WTC11 (cell line): Measurements from ENCODE around the gene OR1K1. TPM values are rescaled to one million over a fixed set of nuclear protein-coding genes. Genes with fewer than 3 reads are reported as not detected.

Experiments used
- ATAC-seq: fragments of 200-7000 bp; cut with Tn5 transposase; 2 replicates; pipeline ENCODE4 v1.10.0; 2021; ENCODE audit warnings: mild to moderate bottlenecking, moderate library complexity
- CTCF ChIA-PET: fragments of 300-600 bp; sonication (Branson Sonifier 250); formaldehyde crosslinking; loops from one replicate; lab custom pipeline; 2021; ENCODE audit warnings: antibody characterized with exemption; lab: Charles Lee
- POLR2A ChIA-PET: fragments of 350-600 bp; sonication (Branson Sonifier 250); formaldehyde crosslinking; loops from one replicate; lab custom pipeline; 2021; ENCODE audit warnings: antibody characterized with exemption; lab: Charles Lee
- DNase-seq: peaks from one replicate; pipeline ENCODE4 v3.0.0; 2021; ENCODE audit warnings: low spot score
- H3K27ac Mint-ChIP-seq: 2 replicates; pipeline ENCODE4 v1.8.0; 2021; ENCODE audit warnings: mixed read lengths
- H3K27me3 Mint-ChIP-seq: 2 replicates; pipeline ENCODE4 v1.8.0; 2021; ENCODE audit warnings: low read depth, mild to moderate bottlenecking, moderate library complexity, mixed read lengths
- H3K36me3 Mint-ChIP-seq: 2 replicates; pipeline ENCODE4 v1.8.0; 2021; ENCODE audit warnings: mixed read lengths
- H3K4me1 Mint-ChIP-seq: 2 replicates; pipeline ENCODE4 v1.8.0; 2022; ENCODE audit warnings: mixed read lengths
- H3K4me3 Mint-ChIP-seq: 2 replicates; pipeline ENCODE4 v1.8.0; 2021; ENCODE audit warnings: mild to moderate bottlenecking, moderate library complexity, mixed read lengths
- H3K9me3 Mint-ChIP-seq: 2 replicates; pipeline ENCODE4 v1.8.0; 2021; ENCODE audit warnings: mixed read lengths
- ATF1 ChIP-seq: sonication (generic); formaldehyde crosslinking; IDR thresholded peaks from 2 replicates; pipeline ENCODE4 v1.8.1; 2023; ENCODE audit warnings: mild to moderate bottlenecking, moderate library complexity, missing genetic modification reagents
- CBFB ChIP-seq: sonication (generic); formaldehyde crosslinking; IDR thresholded peaks from 2 replicates; pipeline ENCODE4 v1.8.1; 2022; ENCODE audit warnings: mild to moderate bottlenecking, low read depth, missing genetic modification reagents
- FOXK1 ChIP-seq: sonication (generic); formaldehyde crosslinking; IDR thresholded peaks from 2 replicates; pipeline ENCODE4 v1.8.0; 2022; ENCODE audit warnings: mild to moderate bottlenecking, moderate library complexity, missing genetic modification reagents
- GABPB1 ChIP-seq: sonication (generic); formaldehyde crosslinking; IDR thresholded peaks from 2 replicates; pipeline ENCODE4 v1.8.1; 2023; ENCODE audit warnings: mild to moderate bottlenecking, missing genetic modification reagents
- GRHL2 ChIP-seq: fragments of 250-450 bp; sonication (Bioruptor Pico); IDR thresholded peaks from 2 replicates; pipeline ENCODE4 v1.8.0; 2022; ENCODE audit warnings: mild to moderate bottlenecking, moderate library complexity; ENCODE audit not compliant: insufficient replicate concordance, severe bottlenecking
- GTF2I ChIP-seq: fragments of 250-450 bp; sonication (Bioruptor Pico); conservative IDR thresholded peaks from 2 replicates; pipeline ENCODE4 v1.4.0; 2021; ENCODE audit warnings: mild to moderate bottlenecking
- IRF2 ChIP-seq: sonication (generic); formaldehyde crosslinking; IDR thresholded peaks from 2 replicates; pipeline ENCODE4 v1.8.0; 2022; ENCODE audit warnings: low read depth, missing genetic modification reagents, borderline replicate concordance
- JAZF1 ChIP-seq: fragments of 250-450 bp; sonication (Bioruptor Pico); IDR thresholded peaks from 2 replicates; pipeline ENCODE4 v1.9.0; 2021; ENCODE audit warnings: moderate library complexity, mild to moderate bottlenecking, inconsistent platforms
- JUN ChIP-seq: sonication (generic); formaldehyde crosslinking; IDR thresholded peaks from 2 replicates; pipeline ENCODE4 v1.8.0; 2023; ENCODE audit warnings: mild to moderate bottlenecking, missing genetic modification reagents
- MYBL2 ChIP-seq: sonication (generic); formaldehyde crosslinking; IDR thresholded peaks from 2 replicates; pipeline ENCODE4 v1.8.1; 2023; ENCODE audit warnings: mild to moderate bottlenecking, moderate library complexity, missing genetic modification reagents
- NR3C1 ChIP-seq: sonication (generic); formaldehyde crosslinking; conservative IDR thresholded peaks from 2 replicates; pipeline ENCODE4 v1.8.1; 2023; ENCODE audit warnings: low read depth, mild to moderate bottlenecking, missing genetic modification reagents
- RORB ChIP-seq: fragments of 250-450 bp; sonication (Bioruptor Pico); IDR thresholded peaks from 2 replicates; pipeline ENCODE4 v1.9.0; 2021; ENCODE audit warnings: mild to moderate bottlenecking
- ZNF138 ChIP-seq: sonication (generic); formaldehyde crosslinking; conservative IDR thresholded peaks from 2 replicates; pipeline ENCODE4 v1.8.1; 2022; ENCODE audit warnings: mild to moderate bottlenecking, moderate library complexity, missing genetic modification reagents
- ZNF423 ChIP-seq: fragments of 250-450 bp; sonication (Bioruptor Pico); IDR thresholded peaks from 2 replicates; pipeline ENCODE4 v2.1.2; 2022; ENCODE audit warnings: mild to moderate bottlenecking, moderate library complexity
- total RNA-seq: library from RNA; stranded (reverse); gene quantifications from 3 replicates; pipeline ENCODE4 v1.2.3, GENCODE V29; 2021
- TF ChIP-seq, protein P1 (sequence below): sonication (generic); formaldehyde crosslinking; conservative IDR thresholded peaks from 2 replicates; pipeline ENCODE4 v1.8.1; 2022; ENCODE audit warnings: mild to moderate bottlenecking, missing genetic modification reagents
- TF ChIP-seq, protein P2 (sequence below): sonication (generic); formaldehyde crosslinking; IDR thresholded peaks from 2 replicates; pipeline ENCODE4 v1.8.1; 2023; ENCODE audit warnings: mild to moderate bottlenecking, moderate library complexity, missing genetic modification reagents
- TF ChIP-seq, protein P3 (sequence below): sonication (generic); formaldehyde crosslinking; IDR thresholded peaks from 2 replicates; pipeline ENCODE4 v1.8.0; 2022; ENCODE audit warnings: mild to moderate bottlenecking, missing genetic modification reagents
- TF ChIP-seq, protein P4 (sequence below): sonication (generic); formaldehyde crosslinking; IDR thresholded peaks from 2 replicates; pipeline ENCODE4 v1.8.1; 2022; ENCODE audit warnings: mild to moderate bottlenecking, moderate library complexity, missing genetic modification reagents
- TF ChIP-seq, protein P5 (sequence below): sonication (generic); formaldehyde crosslinking; conservative IDR thresholded peaks from 2 replicates; pipeline ENCODE4 v1.8.1; 2023; ENCODE audit warnings: mild to moderate bottlenecking, low read depth, missing genetic modification reagents, moderate library complexity

OR1K1 gene
- total RNA-seq, 1 experiment from 2014 or later, result not detected

DNA sequence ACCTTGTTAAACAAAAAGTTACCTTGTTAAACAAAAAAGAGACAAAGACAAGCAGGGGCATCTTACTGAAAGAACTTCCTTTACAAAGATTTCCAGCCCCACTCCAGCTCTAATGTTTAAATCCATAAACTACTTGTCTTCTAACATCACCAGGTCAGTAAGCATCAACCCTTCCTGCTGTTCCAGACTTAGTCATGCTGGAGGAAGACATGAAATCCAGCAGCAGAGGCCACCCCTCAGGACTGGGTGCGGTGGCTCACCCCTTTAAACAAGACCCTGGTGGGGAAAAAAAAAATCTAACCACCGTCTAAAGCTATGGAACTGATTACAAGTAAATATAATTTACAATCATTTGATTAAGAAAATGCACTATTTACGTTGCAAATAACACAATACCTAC lies 19.4 kb downstream of the OR1K1 start (continued):
- TF ChIP-seq, protein P1, sequence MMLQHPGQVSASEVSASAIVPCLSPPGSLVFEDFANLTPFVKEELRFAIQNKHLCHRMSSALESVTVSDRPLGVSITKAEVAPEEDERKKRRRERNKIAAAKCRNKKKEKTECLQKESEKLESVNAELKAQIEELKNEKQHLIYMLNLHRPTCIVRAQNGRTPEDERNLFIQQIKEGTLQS, result no peak
- TF ChIP-seq, protein P2, sequence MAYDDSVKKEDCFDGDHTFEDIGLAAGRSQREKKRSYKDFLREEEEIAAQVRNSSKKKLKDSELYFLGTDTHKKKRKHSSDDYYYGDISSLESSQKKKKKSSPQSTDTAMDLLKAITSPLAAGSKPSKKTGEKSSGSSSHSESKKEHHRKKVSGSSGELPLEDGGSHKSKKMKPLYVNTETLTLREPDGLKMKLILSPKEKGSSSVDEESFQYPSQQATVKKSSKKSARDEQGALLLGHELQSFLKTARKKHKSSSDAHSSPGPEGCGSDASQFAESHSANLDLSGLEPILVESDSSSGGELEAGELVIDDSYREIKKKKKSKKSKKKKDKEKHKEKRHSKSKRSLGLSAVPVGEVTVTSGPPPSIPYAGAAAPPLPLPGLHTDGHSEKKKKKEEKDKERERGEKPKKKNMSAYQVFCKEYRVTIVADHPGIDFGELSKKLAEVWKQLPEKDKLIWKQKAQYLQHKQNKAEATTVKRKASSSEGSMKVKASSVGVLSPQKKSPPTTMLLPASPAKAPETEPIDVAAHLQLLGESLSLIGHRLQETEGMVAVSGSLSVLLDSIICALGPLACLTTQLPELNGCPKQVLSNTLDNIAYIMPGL (CRISPR knock-in tag), result no peak
- TF ChIP-seq ZNF138 (CRISPR knock-in tag) (no peak), JAZF1 (no peak), GABPB1 (CRISPR knock-in tag) (no peak), GRHL2 (no peak), CBFB (CRISPR knock-in tag) (no peak), ATF1 (CRISPR knock-in tag) (no peak), JUN (no peak)

DNA sequence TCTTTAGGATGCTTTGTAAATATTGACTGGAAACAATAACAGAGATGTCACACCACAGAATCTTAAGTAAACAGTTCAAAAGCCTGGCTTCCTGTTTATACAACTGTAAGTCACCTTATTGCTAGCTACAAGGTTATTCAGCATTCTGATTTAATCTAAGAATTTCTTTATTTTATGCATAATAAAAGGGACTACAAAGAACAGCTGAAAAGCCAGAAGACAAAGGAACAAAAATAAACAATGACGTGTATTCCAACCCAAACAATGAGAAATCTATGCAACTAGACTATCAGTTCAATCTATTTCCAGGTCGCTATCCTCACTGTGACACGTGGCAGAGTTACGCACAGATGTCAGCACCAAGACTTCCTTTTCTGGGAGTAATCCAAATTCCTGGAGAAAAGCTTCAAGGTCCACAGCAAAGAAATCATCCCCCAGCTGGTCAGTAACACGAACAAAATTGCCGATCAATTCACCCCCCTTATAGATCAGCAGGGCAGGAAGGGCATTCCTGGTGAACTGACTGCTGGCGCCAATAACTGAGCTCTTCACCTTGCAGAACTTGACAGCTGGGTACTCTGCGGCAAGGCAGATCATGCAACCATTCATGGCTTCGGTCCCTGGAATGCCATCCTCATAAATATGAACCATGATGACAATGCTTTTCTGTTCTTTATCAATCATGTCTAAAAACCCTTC lies 20.0 kb downstream of the OR1K1 start:
- Mint-ChIP-seq H3K9me3 (no peaks in the 10 kb centered on the region), H3K4me3 (no peak overlapping the region), H3K36me3 (peaks cover 46% of the 10 kb centered on the region), H3K27me3 (no peaks in the 10 kb centered on the region), H3K27ac (no peak overlapping the region), H3K4me1 (no peaks in the 10 kb centered on the region)
- ChIA-PET POLR2A (no interaction called here), CTCF (interaction anchor here (1.4 kb wide), 1 partner anchor 321 kb away, joined by 4 read pairs; no protein-coding TSS in a partner anchor)
- no peak for DNase-seq
- TF ChIP-seq CBFB (CRISPR knock-in tag) (no peak), NR3C1 (CRISPR knock-in tag) (no peak), GRHL2 (no peak), GTF2I (no peak), RORB (CRISPR knock-in tag) (no peak), FOXK1 (CRISPR knock-in tag) (no peak), ZNF423 (no peak), MYBL2 (CRISPR knock-in tag) (no peak), IRF2 (no peak)
- TF ChIP-seq, protein P3, sequence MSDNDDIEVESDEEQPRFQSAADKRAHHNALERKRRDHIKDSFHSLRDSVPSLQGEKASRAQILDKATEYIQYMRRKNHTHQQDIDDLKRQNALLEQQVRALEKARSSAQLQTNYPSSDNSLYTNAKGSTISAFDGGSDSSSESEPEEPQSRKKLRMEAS (CRISPR knock-in tag), result no peak
- TF ChIP-seq, protein P4, sequence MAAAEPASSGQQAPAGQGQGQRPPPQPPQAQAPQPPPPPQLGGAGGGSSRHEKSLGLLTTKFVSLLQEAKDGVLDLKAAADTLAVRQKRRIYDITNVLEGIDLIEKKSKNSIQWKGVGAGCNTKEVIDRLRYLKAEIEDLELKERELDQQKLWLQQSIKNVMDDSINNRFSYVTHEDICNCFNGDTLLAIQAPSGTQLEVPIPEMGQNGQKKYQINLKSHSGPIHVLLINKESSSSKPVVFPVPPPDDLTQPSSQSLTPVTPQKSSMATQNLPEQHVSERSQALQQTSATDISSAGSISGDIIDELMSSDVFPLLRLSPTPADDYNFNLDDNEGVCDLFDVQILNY (CRISPR knock-in tag), result no peak
- TF ChIP-seq, protein P5, sequence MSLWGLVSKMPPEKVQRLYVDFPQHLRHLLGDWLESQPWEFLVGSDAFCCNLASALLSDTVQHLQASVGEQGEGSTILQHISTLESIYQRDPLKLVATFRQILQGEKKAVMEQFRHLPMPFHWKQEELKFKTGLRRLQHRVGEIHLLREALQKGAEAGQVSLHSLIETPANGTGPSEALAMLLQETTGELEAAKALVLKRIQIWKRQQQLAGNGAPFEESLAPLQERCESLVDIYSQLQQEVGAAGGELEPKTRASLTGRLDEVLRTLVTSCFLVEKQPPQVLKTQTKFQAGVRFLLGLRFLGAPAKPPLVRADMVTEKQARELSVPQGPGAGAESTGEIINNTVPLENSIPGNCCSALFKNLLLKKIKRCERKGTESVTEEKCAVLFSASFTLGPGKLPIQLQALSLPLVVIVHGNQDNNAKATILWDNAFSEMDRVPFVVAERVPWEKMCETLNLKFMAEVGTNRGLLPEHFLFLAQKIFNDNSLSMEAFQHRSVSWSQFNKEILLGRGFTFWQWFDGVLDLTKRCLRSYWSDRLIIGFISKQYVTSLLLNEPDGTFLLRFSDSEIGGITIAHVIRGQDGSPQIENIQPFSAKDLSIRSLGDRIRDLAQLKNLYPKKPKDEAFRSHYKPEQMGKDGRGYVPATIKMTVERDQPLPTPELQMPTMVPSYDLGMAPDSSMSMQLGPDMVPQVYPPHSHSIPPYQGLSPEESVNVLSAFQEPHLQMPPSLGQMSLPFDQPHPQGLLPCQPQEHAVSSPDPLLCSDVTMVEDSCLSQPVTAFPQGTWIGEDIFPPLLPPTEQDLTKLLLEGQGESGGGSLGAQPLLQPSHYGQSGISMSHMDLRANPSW, result no peak
- TF ChIP-seq, protein P2 (CRISPR knock-in tag), result no peak
- ATAC-seq, result no peak
